Measurements from ENCODE around the gene EIF2A. TPM values are rescaled to one million over a fixed set of nuclear protein-coding genes. Genes with fewer than 3 reads are reported as not detected.

EIF2A gene
- total RNA-seq, 4 donors from 2014 or later, result 83.1 to 201 (median 109) TPM

GRCh38 chr3:150623945-150624344, 77.4 kb downstream of the EIF2A start:
- no peaks in the 10 kb centered on the region for H3K27me3 ChIP-seq
- TF ChIP-seq POLR2A (IDR thresholded peaks at IDR 0.05) (no peak), CTCF (IDR thresholded peaks at IDR 0.05) (no peak)
- no peak overlapping the region for H3K4me3 ChIP-seq
- no peak for DNase-seq
- H3K9me3 ChIP-seq, result no peaks in the 10 kb centered on the region
- no peak overlapping the region for H3K27ac ChIP-seq
- H3K36me3 ChIP-seq, result peaks cover 0 to 36% (median 0%) of the 10 kb centered on the region in 3 donors
- H3K4me1 ChIP-seq, result peaks cover 0 to 3% (median 0%) of the 10 kb centered on the region in 4 donors

- Histone ChIP-seq H3K36me3 (peaks cover 0 to 44% (median 0%) of the 10 kb centered on the region in 3 donors), H3K4me1 (peaks cover 0 to 3% (median 0%) of the 10 kb centered on the region in 4 donors), H3K9me3 (no peaks in the 10 kb centered on the region), H3K27ac (no peak overlapping the region), H3K27me3 (no peaks in the 10 kb centered on the region), H3K4me3 (no peak overlapping the region)
- DNase-seq, result no peak
- TF ChIP-seq CTCF (IDR thresholded peaks at IDR 0.05) (no peak), POLR2A (IDR thresholded peaks at IDR 0.05) (no peak)
Measured at GRCh38 chr3:150626148-150626930, 79.8 kb downstream of the EIF2A start.

GRCh38 chr3:150627557-150627956, 81.0 kb downstream of the EIF2A start:
- no peak overlapping the region for H3K27ac ChIP-seq
- peaks cover 0 to 49% (median 0%) of the 10 kb centered on the region in 3 donors for H3K36me3 ChIP-seq
- DNase-seq, result no peak
- peaks cover 0 to 3% (median 0%) of the 10 kb centered on the region in 4 donors for H3K4me1 ChIP-seq
- H3K9me3 ChIP-seq, result no peaks in the 10 kb centered on the region
- H3K4me3 ChIP-seq, result no peak overlapping the region
- H3K27me3 ChIP-seq, result no peaks in the 10 kb centered on the region
- TF ChIP-seq CTCF (IDR thresholded peaks at IDR 0.05) (no peak), POLR2A (IDR thresholded peaks at IDR 0.05) (no peak)

- peaks cover 0 to 30% (median 0%) of the 10 kb centered on the region in 3 donors for H3K36me3 ChIP-seq
- no peaks in the 10 kb centered on the region for H3K4me1 ChIP-seq
- H3K9me3 ChIP-seq, result no peaks in the 10 kb centered on the region
- TF ChIP-seq POLR2A (IDR thresholded peaks at IDR 0.05) (no peak), CTCF (IDR thresholded peaks at IDR 0.05) (no peak)
- H3K4me3 ChIP-seq, result no peak overlapping the region
- no peaks in the 10 kb centered on the region for H3K27me3 ChIP-seq
- no peak overlapping the region for H3K27ac ChIP-seq
- no peak for DNase-seq
Measured at GRCh38 chr3:150631515-150632221, 85.1 kb downstream of the EIF2A start.

- no peak for DNase-seq
- TF ChIP-seq POLR2A (IDR thresholded peaks at IDR 0.05) (no peak), CTCF (IDR thresholded peaks at IDR 0.05) (no peak)
- no peaks in the 10 kb centered on the region for H3K9me3 ChIP-seq
- H3K36me3 ChIP-seq, result peaks cover 0 to 13% (median 0%) of the 10 kb centered on the region in 3 donors
- H3K27me3 ChIP-seq, result no peaks in the 10 kb centered on the region
- H3K27ac ChIP-seq, result peak overlapping the region in 3 of 4 donors; percentile 33 to 44 (median 43)
- H3K4me3 ChIP-seq, result no peak overlapping the region
- H3K4me1 ChIP-seq, result no peaks in the 10 kb centered on the region
Measured at GRCh38 chr3:150635076-150635475, 88.5 kb downstream of the EIF2A start.
